GM15510 (cell line): ENCODE results near the gene ASTN2.

ENCODE experiments used
- POLR2A ChIP-seq: IDR thresholded peaks from 3 replicates; pipeline ENCODE4 v1.6.1; 2011; ENCODE audit warnings: borderline replicate concordance; ENCODE audit not compliant: insufficient read length; ENCODE audit errors: extremely low read depth

The ASTN2 gene

DNA sequence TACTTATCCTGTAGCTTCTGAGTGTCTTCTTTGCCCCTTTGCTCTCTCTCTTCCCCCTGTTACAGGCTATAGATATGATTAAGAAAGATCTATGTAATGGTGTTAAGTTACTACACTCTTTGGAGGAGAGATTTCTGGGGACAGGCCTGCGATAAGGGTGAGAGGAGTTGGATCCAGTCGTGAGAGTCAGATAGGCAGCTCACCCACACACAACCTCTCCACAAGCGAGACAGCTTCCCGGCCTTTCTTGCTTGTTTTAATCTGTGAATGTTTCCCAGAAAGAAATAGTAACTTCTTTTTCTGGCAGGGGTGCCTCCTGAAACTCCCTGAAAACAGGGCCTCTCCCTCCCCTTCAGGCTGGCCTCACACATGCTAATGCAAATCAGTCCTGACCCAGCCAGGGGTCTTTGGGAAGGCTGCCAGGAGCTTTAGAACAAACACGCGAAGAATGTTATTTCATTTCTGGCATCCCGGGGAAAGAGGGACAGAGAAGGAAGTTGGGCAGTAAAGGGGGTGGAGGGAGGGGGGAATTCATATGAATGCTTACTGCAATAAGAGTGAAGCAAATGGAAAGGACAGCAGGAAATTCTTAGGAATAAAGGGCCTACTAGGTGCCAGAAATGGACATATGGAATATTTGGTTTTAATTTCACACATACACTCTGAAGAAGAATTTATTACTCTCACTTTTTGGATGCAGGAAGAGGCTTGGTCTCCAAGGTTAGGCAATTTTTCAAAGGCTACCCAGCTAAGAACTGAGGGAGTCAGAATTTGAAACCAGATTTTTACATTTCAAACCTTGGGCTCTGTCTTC lies 943.6 kb downstream of the ASTN2 start:
- no peak for TF ChIP-seq POLR2A

DNA sequence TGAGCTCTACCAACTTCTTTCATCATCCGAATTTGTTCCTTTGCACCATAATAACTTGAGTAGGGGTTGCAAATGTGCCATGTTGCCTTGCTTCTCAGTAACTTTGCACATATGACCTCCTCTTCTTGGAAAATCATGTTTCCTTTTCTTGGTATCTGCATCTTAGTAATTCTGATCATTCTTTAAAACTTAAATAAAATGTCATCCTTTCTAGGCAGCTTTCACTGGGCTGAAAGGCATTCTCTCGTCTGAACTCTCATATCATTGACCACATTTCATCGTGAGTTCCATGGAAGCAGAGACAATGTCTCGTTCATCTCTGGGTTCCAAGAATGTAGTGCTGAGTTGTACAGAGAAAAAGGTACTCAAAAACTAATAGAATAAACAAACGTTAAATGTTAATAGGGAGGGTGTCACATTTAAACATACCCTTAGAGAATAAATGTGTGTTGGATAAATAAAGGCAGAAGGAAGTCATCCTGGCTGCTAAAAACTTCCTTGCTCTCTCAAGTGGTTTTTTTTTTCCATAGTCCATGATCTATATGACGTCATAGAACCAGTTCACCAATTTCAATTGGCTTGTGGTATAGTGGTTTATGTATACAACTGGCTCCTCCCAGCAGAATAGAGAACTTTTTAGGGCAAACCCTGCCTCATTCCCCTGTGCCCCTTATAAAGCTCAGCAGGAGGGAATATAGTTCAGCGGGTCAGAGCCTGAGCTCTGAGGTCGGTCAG lies 945.9 kb downstream of the ASTN2 start:
- TF ChIP-seq POLR2A = no peak

DNA sequence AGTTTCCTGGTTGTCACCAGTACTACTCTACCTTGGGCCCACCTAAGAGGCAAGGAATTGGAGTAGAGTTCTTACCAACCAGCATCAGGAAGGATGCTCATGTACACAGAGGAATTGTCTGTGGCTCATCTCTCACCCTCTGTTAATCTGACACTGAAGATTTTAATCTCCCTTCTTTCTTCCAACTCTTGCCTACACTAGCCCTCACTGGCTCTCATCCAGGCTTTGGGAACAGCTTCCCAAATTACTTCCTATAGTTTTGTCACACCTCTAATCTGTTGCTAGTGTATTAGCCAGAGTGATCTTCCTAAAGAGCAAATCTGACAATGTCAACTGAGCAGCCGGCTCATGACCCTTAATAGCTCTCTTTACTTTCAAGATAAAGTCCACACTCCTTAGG lies 946.5 kb downstream of the ASTN2 start:
- TF ChIP-seq POLR2A = no peak

DNA sequence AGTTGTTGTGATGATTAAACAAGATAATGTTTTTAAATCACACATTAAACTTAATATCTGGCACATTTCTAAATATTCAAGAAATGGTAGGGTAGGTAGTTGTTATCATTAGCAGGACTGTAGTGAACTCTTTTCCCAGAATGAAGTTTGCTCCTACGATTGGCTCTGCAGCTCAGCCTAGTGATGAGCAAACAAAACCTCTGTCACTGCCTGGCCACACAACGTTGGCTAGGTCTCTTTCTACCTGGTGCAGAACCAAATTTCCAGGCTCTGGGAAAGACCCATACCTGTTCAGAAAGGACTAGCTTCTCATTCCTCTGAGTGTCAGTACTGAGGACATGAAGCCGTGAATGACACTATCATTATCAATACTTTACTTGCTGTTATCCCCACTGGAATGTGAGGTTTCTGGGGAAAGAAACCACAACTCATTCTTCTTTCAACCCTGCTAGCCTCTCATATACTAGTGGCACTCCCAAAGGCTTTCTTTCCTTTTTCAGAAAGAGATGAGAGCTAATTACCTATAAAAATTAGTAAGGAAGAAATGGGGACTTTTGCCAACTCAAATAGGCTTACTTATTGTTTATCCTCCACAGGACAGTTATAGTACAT lies 947.0 kb downstream of the ASTN2 start:
- TF ChIP-seq POLR2A = no peak

DNA sequence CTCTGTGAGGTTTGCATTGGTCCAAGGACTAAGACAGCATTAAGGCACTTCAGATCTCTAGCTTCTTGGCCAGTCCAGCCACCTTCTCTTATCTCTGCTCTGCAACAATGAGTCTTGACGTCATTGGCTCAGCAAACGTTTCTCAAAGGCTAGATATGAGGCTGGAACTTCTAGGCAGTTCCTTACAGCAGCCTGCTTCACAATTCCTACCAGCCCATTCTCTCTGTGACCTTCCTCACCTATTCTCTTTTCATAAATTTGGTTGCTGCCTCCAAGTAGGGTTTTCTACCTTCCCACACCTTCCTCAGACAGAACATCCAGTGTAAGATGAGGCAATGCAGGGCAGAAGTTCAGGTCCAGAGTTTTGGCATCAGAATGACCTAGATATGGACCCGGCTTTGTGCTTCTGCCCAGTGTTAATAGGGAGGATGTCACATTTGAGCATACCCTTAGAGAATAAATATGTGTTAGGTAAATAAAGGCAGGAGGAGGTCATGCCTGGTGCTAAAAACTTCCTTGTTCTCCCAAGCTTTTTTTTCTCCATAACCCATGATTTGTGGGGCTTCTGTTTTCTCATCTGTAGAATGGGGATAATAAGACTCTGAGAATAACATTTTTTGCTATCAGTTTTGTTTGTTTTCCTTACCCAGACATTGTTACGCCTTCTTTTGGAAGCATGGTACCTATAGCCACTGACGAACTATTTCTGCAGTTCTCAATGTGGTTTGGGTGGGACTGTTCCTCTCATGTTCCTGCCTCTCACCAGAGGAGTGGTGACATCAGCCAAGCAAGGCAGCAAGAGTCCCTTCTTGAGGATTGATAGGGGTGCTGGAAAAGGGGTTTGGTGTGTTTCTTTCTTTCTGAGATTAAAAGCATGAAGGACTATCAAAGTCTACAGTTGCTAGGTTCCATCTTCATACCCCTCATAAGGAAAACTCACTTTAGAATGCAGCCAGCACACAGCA lies 948.3 kb downstream of the ASTN2 start:
- no peak for TF ChIP-seq POLR2A

- no peak for TF ChIP-seq POLR2A
These were observed 949.1 kb downstream of the ASTN2 start for GRCh38 chr9:116465576-116466270.

- TF ChIP-seq POLR2A = no peak
These were observed 949.8 kb downstream of the ASTN2 start for GRCh38 chr9:116464987-116465571.

DNA sequence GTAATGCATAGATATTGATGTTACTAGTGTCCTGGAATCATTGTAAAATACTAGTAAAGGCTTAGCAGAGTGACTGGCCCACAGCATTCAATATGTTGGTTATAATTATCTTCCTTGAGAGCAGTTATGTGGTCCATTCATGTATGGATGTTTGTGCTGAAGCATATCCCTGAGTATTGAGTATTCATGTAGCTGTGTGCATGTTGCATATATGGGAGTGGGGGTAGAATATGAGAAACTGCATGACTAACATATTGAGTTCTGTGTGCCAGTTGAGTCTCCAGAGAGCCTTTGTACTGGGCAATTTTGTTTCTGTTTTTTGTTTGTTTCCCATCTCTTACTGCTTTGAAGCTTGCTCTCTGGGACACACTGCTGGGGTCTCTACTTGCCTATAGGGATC lies 950.4 kb downstream of the ASTN2 start:
- TF ChIP-seq POLR2A = no peak

- no peak for TF ChIP-seq POLR2A
These were observed 953.2 kb downstream of the ASTN2 start for GRCh38 chr9:116461632-116462031.

DNA sequence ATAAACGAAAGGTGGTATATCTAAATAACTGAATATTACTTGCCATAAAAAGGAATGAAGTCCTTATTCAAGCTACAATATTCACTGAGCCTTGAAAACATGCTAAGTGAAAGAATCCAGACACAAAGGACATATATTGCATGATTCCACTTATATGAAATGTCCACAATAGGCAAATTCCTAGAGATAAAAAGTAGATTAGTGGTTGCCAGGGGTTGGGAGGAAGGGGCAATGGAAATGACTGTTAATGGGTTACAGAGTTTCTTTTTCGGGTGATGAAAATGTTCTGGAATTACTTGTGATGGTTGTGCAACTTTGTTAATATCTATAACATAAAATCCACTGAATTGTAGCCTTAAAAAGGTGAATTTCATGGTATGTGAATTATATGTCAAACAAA lies 954.8 kb downstream of the ASTN2 start:
- TF ChIP-seq POLR2A = no peak

DNA sequence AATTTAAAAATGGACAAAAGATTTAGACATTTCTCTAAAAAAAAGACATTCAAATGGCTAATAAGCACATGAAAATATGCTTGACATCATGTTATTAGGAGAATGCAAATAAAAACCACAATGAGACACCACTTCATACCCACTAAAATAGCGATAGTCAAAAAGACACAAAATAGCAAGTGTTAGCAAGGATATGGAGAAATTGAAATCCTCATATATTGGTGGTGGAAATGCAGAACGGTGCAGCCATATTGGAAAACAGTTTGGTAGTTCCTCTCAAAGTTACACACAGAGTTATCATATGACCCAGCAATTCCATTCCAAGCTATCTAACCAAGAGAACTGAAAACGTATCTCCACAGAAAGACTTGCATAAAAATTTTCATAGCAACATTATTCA lies 955.3 kb downstream of the ASTN2 start:
- no peak for TF ChIP-seq POLR2A

- TF ChIP-seq POLR2A = no peak
These were observed 958.3 kb downstream of the ASTN2 start for GRCh38 chr9:116456490-116457088.

DNA sequence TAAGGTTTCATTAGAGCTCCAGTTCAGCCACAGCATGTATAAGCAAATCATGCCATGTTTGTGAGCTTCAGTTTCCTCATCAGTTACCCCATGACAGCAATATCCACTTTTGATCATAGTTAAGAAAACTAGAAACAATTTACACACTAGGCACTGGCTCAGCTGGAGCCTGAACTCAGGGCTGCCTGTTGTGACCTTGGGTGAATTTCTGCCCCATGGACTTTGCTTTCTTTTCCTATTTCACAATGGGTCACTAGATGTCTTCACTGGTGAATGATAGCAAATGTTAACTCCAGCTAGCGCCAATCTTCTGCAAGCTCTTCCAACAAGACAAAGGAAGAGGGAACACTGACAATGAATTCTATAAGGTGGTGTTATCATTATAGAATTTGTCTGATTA lies 961.1 kb downstream of the ASTN2 start:
- no peak for TF ChIP-seq POLR2A
